HG03575 (cell line): ENCODE data around the gene BCL2L13.
"Not testable (repeated sequence)": the region's sequence is repeated elsewhere in the genome, so short reads cannot be mapped to it uniquely, and the experiment has no call there.

Experiments used
- ATAC-seq: cut with Tn5 transposase; IDR thresholded peaks from one replicate; pipeline ENCODE4 v1.9.1; 2021; ENCODE audit not compliant: unreplicated experiment, insufficient number of reproducible peaks, low FRiP score; ENCODE audit errors: extremely low read depth

The BCL2L13 gene

GRCh38 chr22:17743661-17744411, 105.3 kb downstream of the BCL2L13 start:
- ATAC-seq, result no peak

DNA sequence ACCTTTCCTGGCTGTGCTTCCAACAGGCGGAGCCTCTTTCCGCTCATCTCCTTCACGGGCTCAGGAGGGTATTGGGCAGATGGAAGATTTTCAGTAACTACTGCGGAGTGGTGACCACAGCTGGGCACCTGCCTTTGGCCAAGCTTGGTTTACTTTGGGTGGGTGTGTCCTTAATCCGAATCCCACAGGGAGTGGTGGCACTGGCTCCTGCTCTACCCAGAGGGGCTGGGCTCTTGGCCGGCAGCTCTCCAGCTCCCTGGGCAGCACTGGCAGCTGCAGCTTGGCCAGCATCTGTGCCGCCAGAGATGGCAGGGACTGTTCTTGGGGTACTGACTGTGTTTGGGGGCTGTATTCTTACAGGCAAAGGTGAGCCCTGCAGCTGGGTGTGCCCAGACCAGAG, 105.9 kb downstream of the BCL2L13 start:
- no peak for ATAC-seq

DNA sequence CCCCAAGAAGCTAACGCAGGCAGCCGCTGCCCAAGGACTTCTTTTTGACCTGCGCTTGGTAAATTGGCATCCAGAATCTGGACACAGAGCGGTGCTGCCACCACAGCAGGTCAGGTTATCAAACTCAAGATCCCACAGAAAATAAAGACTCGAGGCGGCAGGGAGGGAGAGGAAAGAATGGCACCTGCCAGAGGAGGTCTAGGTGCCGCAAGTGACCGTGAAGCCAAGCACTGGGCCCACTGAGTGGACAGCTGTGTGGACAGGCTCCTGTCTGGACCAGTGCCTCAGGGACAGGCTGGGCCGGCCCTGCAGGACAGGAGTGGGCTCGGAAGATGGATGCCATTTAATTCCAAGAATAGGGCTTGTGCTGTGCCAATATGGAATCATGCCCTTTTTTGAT, 108.4 kb downstream of the BCL2L13 start:
- ATAC-seq, result no peak

DNA sequence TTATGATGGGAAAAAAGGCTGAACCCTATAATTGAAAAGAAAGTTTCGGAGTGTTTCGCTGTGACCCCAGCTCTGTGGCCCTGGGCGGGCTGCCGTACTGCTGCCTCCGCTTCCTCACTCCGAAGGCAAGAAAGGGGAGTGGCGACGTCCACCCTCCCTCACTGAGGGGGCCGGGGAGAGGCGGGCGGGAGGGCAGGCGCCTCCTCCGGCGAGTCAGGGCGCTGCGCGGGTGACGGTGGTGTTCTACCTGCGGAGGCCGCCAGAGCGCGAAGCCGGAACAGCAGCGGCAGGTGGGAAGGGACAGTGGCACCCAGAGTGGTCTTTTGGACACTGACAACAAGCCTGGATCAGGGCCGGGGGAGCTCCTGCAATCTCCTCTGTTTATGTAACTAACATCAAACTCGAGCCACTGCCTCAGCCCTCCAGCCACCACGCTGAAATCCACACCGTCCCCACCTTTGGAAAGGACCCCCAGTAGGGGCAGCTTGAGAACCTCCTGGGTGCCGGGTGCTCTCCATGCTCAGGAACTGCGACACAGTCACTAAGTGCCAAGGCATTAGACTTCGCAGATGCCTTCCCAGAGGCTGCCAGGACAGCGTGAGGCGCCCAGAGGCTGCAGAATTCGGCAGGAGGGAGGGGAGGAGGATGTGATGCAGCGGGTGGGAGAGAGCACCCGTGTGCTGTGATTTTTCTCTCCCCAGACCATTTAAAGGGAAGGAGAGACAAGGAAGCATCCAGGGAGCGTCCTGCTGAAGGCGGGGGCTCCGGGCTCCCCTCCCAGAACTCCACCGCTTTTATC, 110.2 kb downstream of the BCL2L13 start:
- ATAC-seq, result no peak

GRCh38 chr22:17749605-17750395, 111.2 kb downstream of the BCL2L13 start:
- no peak for ATAC-seq

DNA sequence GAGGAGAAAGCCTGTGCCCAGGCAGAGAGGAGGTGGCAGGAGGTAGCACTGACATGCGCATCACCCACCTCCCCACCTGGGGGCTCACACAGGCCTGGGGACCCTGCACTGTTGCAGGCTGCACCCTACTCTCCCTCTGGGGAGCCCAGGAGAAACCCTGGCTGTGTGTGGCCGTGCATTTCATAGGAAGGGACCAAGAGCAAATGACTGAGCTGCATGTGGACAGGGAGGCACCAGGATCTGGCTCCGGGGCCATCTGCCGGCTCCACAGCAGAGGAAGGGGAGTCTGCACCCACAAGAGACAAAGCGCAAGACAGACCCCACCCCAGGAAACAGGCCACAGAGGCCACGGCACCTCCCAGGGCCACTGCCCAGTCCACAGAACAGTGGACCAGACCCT, 113.0 kb downstream of the BCL2L13 start:
- ATAC-seq, result no peak

DNA sequence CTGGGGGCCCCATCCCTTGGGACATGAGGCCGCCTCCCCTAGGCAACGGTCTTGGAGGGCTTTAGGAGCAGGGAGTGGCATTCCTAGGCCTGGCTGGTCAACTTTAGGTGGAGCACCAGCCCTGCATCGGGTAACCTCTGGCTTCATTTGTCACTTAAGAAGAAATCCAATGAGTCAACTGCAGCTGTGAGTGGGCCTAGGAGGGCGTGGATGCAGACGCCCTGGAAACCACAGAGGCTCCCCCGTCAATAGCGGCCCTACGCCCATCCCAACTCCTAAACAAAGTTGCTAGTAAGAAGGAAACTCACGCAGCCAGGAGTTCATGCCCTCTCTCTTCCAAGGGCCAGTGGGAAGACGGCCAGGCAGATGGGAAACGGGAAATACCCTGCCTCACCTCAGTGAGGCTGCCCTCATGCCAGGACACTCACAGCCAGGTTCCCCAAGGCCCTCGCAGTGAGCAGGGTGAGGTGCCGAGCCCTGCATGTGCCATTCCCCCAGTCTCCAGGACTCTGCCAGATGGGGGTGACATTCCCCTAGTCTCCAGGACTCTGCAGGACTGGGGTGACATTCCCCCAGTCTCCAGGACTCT, 114.9 kb downstream of the BCL2L13 start:
- ATAC-seq, result no peak

DNA sequence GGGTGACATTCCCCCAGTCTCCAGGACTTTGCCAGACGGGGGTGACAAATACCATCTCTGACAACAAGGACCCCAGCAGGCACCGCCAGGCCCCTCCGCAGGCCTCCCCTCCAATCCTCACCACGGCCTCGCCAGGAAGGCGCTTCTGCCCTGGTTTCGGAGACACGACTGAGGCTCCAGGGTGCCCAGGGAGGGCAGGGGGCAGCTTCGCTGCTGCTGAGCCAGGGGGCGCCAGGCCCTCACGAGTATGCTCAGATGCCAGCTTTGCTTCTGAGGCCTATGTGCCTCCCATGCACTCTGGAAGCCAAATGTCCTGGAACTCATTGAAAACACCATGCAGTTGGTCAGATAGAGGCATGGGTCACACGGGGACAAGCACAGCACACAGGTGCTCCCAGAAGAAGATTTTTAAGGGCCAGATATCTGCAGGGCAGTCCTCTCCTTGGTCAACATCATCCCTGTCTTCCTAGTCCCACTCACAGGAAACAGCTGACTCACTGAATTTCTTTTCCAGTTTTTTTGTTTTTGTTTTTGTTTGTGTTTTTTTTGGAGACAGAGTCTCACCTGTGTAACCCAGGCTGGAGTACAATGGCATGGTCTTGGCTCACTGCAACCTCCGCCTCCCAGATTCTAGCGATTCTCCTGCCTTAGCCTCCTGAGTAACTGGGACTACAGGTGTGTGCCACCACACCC, 115.8 kb downstream of the BCL2L13 start:
- no peak for ATAC-seq

DNA sequence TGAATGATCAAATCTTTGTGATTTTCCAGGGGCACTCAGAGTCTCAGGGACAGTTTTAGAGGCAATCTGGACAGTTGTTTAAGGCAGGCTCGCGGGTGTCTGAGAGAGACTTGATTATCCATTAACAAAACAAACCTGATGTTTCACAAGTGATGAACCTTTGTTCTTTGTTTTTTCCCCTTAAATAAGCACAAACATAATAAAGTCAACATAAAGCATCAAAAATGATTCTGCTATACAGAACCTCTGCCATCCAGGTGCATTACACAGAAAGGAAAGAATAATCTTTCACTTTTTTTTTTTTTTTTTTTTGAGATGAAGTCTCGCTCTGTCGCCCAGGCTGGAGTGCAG, 122.6 kb downstream of the BCL2L13 start:
- ATAC-seq, result no peak

DNA sequence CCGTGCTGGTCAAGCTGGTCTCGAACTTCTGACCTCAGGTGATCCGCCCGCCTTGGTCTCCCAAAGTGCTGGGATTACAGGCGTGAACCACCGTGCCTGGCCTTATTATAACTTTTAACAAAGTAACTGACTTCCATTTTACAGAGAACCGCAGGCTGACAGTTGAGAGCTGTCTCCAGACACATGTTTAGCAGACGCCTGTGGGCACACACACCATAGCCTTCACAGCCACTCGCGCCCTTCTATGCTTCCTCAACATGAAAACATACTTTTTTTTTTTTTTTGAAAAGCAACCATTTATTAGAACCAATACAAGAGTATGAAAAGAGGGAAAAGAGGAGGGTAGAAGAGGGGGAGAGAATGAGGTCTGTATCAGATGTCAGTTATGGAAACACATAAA, 124.9 kb downstream of the BCL2L13 start:
- not testable (repeated sequence) for ATAC-seq

- no peak for ATAC-seq
Measured at GRCh38 chr22:17764036-17764435, 125.5 kb downstream of the BCL2L13 start.

DNA sequence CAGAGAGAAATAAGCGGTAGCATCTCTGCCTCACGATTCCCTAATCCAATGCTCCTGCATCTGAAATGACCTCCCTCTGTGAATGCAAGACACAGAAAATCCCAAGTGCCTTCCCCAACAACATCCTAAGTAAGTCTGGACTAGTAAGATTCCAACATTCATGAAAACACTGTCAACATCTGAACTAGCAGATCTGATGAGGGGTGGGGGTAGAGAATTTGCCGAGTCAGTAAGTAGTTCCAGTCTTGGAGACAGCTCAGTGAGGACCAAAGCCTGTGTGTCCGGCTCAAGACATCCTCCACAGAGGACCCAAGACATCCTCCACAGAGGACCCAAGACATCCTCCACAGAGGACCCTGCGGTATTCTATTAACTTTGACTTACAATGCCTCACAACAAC, 126.3 kb downstream of the BCL2L13 start:
- not testable (repeated sequence) for ATAC-seq

- no peak for ATAC-seq
Measured at GRCh38 chr22:17767233-17768065, 128.9 kb downstream of the BCL2L13 start.

GRCh38 chr22:17769013-17769715, 130.6 kb downstream of the BCL2L13 start:
- ATAC-seq, result no peak

GRCh38 chr22:17769716-17770082, 131.1 kb downstream of the BCL2L13 start:
- no peak for ATAC-seq

DNA sequence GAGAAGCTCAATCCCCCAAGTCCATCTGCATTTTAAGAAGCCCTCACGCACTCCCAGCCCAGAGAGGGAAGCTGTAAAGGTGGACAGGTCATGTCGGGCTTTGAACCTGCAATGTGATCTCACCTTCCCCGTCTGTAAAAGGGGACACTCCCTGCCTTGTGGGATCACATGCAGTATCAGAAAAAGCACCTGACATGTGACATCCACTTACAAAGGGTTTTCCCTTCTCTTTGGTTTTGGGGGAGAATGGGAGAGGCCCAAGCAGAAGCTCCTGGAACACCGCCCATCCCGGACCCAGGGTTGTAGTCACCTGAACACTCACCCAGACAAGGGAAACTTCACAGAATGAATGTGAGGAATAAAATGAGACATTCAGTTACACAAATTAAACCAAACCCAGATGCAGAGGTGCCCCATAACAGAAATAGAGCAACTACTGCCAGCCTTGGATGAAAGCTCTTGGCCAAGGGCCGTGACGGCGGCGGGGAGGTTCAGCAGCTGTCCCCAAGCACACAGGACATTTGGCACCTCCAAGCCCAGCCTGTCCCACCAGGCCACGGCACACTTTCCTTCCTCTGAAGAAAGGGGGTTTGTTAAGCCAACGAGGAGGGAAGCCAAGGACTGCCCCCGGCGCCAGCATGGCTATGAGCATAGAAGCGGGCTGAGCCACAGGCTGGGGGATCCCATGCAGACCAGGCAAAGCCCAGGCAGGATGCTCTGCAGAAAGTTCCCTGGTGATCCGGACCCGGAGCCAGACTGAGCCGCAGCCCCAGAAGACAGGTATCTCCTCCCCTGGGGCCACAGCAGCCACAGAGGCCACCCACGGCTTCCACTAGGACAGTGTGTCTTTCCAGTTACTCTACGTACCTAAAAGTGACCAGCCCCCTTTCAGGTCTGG, 131.9 kb downstream of the BCL2L13 start:
- no peak for ATAC-seq
